ENCODE results near the gene IZUMO2.

The IZUMO2 gene

DNA sequence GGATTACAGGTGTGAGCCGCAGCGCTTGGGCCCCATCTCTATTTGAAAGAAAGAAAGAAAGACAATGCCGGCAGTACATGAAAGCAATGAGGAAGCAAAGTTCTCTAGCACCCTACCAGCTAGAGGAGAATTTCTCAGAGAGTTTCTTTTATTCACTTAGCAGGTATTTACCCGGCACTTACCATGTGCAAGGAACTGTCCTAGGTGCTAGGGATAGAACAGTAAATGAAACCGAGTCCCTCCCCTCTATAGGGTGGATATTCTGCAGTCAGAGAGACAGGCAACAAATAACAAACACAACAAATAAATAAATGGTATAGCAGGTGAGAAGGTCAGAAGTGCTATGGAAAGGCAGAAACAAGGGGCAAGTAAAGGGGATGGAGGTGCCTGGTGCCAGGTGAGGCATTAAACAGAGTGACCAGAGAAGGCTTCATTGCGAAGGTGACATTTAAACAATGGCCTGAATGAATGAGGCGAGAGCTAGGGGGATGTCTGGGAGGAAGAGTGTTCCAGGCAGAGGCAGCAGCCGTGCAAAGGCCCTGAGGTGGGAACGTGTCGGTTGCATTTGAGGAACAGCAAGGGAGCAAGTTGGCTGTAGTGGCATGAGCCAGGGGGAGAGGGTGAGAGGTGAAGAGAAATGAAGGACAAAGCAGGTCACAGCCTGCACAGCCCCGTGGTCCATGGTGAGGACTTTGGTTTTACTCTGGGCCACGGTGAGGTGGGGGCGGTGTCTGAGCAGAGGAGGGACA is 29.6 kb upstream of the IZUMO2 start:
- H3K36me3 ChIP-seq (ENCODE audit: insufficient read depth, low read length) = no peaks in the 10 kb centered on the region

DNA sequence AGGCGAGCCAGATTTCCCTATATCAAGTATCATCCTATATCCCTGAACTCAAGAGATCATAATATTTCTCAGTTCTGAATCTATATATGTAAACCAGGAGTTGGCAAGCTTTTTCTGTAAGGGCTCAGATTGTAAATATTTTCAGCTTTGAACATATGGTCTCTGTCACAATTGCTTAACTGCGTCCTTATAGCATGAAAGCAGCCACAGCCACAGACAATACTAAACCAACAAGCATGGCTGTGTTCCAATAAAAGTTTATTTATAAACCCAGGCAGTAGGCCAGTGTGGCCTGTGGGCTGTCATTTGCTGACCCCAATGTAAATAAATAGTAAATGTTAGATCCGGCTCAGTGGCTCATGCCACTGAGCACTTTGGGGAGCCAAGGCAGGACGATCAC is 28.1 kb upstream of the IZUMO2 start:
- no peaks in the 10 kb centered on the region for H3K9me3 ChIP-seq (ENCODE audit: low read depth, low read length)
- H3K9ac ChIP-seq (ENCODE audit: insufficient read length) = no peak overlapping the region
- no peak for DNase-seq (ENCODE audit: low read depth, low spot score)
- TF ChIP-seq POLR2AphosphoS5 (IDR thresholded peaks at IDR 0.05; ENCODE audit: borderline replicate concordance, low read depth, low read length) = no peak
- no peak for TF ChIP-seq FOXP2 (optimal IDR thresholded peaks at IDR 0.05; ENCODE audit: control extremely low read depth, extremely low read length, insufficient read depth)
- no peak for TF ChIP-seq EZH2 (IDR thresholded peaks at IDR 0.05)
- no peak overlapping the region for H3K4me3 ChIP-seq
- H3K36me3 ChIP-seq (ENCODE audit: insufficient read depth, low read length) = no peaks in the 10 kb centered on the region
- no peak overlapping the region for H3K27ac ChIP-seq

More for the DNA sequence above, 29.6 kb upstream of the IZUMO2 start:
- H3K4me3 ChIP-seq = no peak overlapping the region
- H3K27ac ChIP-seq = no peak overlapping the region
- no peaks in the 10 kb centered on the region for H3K9me3 ChIP-seq (ENCODE audit: low read depth, low read length)
- DNase-seq (ENCODE audit: low read depth, low spot score) = no peak
- TF ChIP-seq POLR2AphosphoS5 (IDR thresholded peaks at IDR 0.05; ENCODE audit: borderline replicate concordance, low read depth, low read length) (no peak), FOXP2 (optimal IDR thresholded peaks at IDR 0.05; ENCODE audit: control extremely low read depth, extremely low read length, insufficient read depth) (no peak), EZH2 (IDR thresholded peaks at IDR 0.05) (no peak)
- no peak overlapping the region for H3K9ac ChIP-seq (ENCODE audit: insufficient read length)

DNA sequence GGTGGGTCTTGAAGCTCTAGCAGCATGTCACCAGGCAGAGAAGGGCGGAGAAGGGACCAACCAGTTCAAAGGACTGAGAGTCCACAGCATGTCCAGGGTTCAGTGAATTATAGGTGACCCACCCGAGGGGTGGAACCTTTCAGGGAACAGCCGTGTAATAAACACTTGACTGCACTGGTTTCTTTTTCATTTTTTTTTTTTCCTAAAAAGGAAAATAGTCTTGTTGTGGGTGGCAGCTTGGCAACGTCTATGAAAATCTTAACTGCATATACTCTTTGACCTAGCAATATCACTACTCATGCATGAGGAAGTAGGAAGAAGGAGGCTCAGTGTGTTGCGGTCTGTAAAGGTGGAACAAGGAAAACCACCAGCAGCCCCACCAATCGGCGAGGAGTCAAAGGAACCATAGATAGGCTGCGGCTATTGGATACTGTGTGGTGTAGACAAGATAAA is 27.4 kb upstream of the IZUMO2 start:
- Histone ChIP-seq H3K9ac (ENCODE audit: insufficient read length) (no peak overlapping the region), H3K4me3 (no peak overlapping the region), H3K36me3 (ENCODE audit: insufficient read depth, low read length) (no peaks in the 10 kb centered on the region), H3K27ac (no peak overlapping the region), H3K9me3 (ENCODE audit: low read depth, low read length) (no peaks in the 10 kb centered on the region)
- DNase-seq (ENCODE audit: low read depth, low spot score) = no peak
- no peak for TF ChIP-seq EZH2 (IDR thresholded peaks at IDR 0.05)
- no peak for TF ChIP-seq POLR2AphosphoS5 (IDR thresholded peaks at IDR 0.05; ENCODE audit: borderline replicate concordance, low read depth, low read length)
- TF ChIP-seq FOXP2 (optimal IDR thresholded peaks at IDR 0.05; ENCODE audit: control extremely low read depth, extremely low read length, insufficient read depth) = no peak

DNA sequence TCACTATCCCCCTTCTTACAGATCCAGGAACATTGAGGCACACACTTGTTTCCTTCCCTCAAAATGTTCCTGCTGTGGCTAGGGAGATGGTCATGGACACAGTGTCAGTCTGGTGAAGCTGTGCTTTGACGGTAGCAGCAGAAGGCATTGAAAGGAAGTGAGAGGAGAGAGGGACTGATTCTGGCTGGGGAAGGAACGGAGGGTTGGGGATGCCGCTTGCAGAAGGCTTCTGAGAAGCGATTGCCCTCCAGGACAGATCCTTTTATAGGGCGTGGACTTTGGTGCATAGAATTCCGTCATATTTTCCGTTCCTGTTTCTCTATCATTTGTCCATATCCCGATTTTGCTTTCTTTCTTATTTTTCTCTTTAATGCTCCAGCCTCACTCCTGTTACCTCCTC is 26.2 kb upstream of the IZUMO2 start:
- no peak overlapping the region for H3K27ac ChIP-seq
- H3K4me3 ChIP-seq = no peak overlapping the region
- no peaks in the 10 kb centered on the region for H3K9me3 ChIP-seq (ENCODE audit: low read depth, low read length)
- no peak overlapping the region for H3K9ac ChIP-seq (ENCODE audit: insufficient read length)
- TF ChIP-seq POLR2AphosphoS5 (IDR thresholded peaks at IDR 0.05; ENCODE audit: borderline replicate concordance, low read depth, low read length) (no peak), FOXP2 (optimal IDR thresholded peaks at IDR 0.05; ENCODE audit: control extremely low read depth, extremely low read length, insufficient read depth) (no peak), EZH2 (IDR thresholded peaks at IDR 0.05) (no peak)
- no peaks in the 10 kb centered on the region for H3K36me3 ChIP-seq (ENCODE audit: insufficient read depth, low read length)
- no peak for DNase-seq (ENCODE audit: low read depth, low spot score)

DNA sequence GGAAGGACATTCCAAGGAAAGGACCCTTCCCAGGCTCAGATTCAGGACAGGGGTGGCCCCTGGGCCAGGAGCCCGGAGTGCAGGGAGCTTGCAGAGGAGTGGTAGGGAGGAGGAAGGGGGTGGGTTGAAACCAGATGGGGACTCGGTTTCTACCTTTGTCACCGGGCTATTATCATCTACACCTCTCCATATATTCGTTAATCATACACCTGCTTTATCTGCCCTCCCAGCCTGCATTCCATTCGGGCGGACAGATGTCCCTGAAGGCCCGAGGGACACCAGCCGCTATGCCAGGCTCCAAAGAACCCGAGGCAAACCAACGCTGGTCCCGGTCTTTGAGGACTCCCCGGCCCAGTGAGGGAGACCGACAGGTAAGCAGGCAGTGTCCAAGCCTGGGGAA is 24.9 kb upstream of the IZUMO2 start:
- H3K27ac ChIP-seq = no peak overlapping the region
- H3K9me3 ChIP-seq (ENCODE audit: low read depth, low read length) = no peaks in the 10 kb centered on the region
- H3K9ac ChIP-seq (ENCODE audit: insufficient read length) = no peak overlapping the region
- no peak for DNase-seq (ENCODE audit: low read depth, low spot score)
- no peaks in the 10 kb centered on the region for H3K36me3 ChIP-seq (ENCODE audit: insufficient read depth, low read length)
- H3K4me3 ChIP-seq = no peak overlapping the region
- TF ChIP-seq POLR2AphosphoS5 (IDR thresholded peaks at IDR 0.05; ENCODE audit: borderline replicate concordance, low read depth, low read length) = no peak
- no peak for TF ChIP-seq FOXP2 (optimal IDR thresholded peaks at IDR 0.05; ENCODE audit: control extremely low read depth, extremely low read length, insufficient read depth)
- no peak for TF ChIP-seq EZH2 (IDR thresholded peaks at IDR 0.05)

DNA sequence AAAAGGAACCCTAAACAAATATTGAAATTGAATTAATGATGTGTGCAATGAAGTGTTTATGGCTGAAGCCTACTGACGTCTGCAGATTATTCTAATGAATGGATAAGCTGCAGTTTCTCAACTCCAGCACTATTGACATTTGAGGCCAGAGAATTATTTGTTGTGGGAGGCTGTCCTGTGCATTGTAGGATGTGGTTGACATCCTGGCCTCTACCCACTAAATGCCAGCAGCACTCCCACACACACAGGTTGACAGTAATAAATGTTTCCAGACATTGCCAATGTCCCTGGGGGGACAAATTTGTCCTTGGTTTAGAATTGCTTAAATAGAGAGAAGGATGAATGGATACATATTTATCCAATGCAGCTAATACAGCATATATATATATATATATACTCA is 21.1 kb upstream of the IZUMO2 start:
- DNase-seq (ENCODE audit: low read depth, low spot score) = no peak
- no peak overlapping the region for H3K9ac ChIP-seq (ENCODE audit: insufficient read length)
- no peaks in the 10 kb centered on the region for H3K36me3 ChIP-seq (ENCODE audit: insufficient read depth, low read length)
- no peak overlapping the region for H3K4me3 ChIP-seq
- H3K9me3 ChIP-seq (ENCODE audit: low read depth, low read length) = no peaks in the 10 kb centered on the region
- H3K27ac ChIP-seq = no peak overlapping the region
- no peak for TF ChIP-seq FOXP2 (optimal IDR thresholded peaks at IDR 0.05; ENCODE audit: control extremely low read depth, extremely low read length, insufficient read depth)
- no peak for TF ChIP-seq POLR2AphosphoS5 (IDR thresholded peaks at IDR 0.05; ENCODE audit: borderline replicate concordance, low read depth, low read length)
- no peak for TF ChIP-seq EZH2 (IDR thresholded peaks at IDR 0.05)

DNA sequence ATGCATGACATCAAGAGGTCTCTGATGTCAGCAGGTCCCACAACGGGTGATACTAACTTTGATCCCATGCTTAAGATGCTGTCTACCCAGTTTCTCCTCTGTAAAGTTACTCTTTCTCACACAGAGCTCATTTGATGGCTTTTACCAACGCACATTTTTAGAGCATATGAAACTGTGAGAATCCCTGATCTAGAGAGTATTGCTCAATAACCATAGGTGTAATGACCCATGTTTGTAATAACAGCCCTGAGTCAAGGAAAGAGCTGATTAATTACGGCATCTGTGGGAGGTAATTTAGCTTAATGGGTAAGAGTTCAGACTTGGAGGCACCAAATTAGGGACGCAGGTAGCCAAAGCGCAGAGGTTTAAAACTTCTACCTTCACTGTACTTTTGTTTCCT is 18.0 kb upstream of the IZUMO2 start:
- H3K4me3 ChIP-seq = no peak overlapping the region
- DNase-seq (ENCODE audit: low read depth, low spot score) = no peak
- no peaks in the 10 kb centered on the region for H3K9me3 ChIP-seq (ENCODE audit: low read depth, low read length)
- no peaks in the 10 kb centered on the region for H3K36me3 ChIP-seq (ENCODE audit: insufficient read depth, low read length)
- no peak for TF ChIP-seq FOXP2 (optimal IDR thresholded peaks at IDR 0.05; ENCODE audit: control extremely low read depth, extremely low read length, insufficient read depth)
- TF ChIP-seq EZH2 (IDR thresholded peaks at IDR 0.05) = no peak
- no peak for TF ChIP-seq POLR2AphosphoS5 (IDR thresholded peaks at IDR 0.05; ENCODE audit: borderline replicate concordance, low read depth, low read length)
- H3K27ac ChIP-seq = no peak overlapping the region
- H3K9ac ChIP-seq (ENCODE audit: insufficient read length) = no peak overlapping the region

DNA sequence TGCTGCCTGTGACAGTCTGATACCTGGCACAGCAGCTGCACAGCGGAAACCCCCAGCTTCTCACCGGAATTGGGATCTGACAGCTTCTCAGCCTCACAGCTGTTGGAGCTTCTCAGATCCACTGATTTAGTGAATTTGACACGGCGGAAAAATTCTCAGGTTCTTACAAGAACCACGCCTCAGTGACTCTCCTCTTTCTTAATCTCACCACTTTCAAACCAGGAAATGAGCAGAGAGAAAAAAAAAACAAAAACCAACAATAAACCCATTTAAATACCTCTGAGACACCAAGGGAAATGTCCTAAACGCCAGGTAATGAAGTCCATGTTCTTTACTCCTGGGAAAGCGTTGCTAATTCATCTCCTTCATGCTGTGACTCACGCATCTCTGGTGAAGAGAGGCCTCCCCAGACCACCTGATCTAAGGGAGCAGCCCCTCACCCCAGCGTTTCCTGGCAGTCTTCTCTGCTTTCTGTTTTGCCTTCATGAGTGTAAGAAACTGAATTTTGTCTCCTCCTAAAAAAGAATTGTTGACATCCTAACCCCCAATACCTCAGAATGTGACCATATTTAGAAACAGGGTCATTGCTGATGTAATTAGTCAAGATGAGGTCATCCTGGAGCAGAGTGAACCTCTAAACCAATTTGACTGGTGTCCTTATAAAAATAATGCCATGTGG is 15.9 kb upstream of the IZUMO2 start:
- TF ChIP-seq FOXP2 (optimal IDR thresholded peaks at IDR 0.05; ENCODE audit: control extremely low read depth, extremely low read length, insufficient read depth) = no peak
- TF ChIP-seq EZH2 (IDR thresholded peaks at IDR 0.05) = no peak
- TF ChIP-seq POLR2AphosphoS5 (IDR thresholded peaks at IDR 0.05; ENCODE audit: borderline replicate concordance, low read depth, low read length) = no peak
- no peak overlapping the region for H3K4me3 ChIP-seq
- no peaks in the 10 kb centered on the region for H3K36me3 ChIP-seq (ENCODE audit: insufficient read depth, low read length)
- H3K9ac ChIP-seq (ENCODE audit: insufficient read length) = no peak overlapping the region
- no peaks in the 10 kb centered on the region for H3K9me3 ChIP-seq (ENCODE audit: low read depth, low read length)
- H3K27ac ChIP-seq = no peak overlapping the region
- DNase-seq (ENCODE audit: low read depth, low spot score) = no peak
